NCI-H187 (cell line): ENCODE data around the gene POR.
"Not testable (repeated sequence)": the region's sequence is repeated elsewhere in the genome, so short reads cannot be mapped to it uniquely, and the experiment has no call there.

Experiments used
- DNase-seq, 2 experiments: peaks; one replicate each; lab custom pipeline; 2025; lab: John Stamatoyannopoulos, UW

The POR gene

DNA sequence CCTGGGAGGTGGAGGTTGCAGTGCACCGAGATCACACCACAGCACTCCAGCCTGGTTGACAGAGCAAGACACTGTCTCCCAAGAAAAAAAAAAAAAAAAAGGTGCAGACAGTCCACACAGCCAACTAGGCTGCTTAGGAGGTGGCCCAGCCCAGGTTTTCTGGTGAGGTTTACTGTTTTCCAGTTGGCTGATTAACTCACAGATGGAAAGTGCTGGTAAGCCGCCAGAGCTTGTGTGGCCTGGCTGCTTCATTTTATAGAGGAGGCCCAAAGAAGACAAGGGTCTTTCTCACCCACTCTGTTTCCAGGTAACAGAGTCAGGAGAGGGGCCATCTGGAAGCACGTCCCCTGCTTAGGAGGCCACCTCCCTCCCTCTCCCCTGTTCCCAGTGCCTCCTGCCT is 29.9 kb upstream of the POR start:
- DNase-seq = no peak

DNA sequence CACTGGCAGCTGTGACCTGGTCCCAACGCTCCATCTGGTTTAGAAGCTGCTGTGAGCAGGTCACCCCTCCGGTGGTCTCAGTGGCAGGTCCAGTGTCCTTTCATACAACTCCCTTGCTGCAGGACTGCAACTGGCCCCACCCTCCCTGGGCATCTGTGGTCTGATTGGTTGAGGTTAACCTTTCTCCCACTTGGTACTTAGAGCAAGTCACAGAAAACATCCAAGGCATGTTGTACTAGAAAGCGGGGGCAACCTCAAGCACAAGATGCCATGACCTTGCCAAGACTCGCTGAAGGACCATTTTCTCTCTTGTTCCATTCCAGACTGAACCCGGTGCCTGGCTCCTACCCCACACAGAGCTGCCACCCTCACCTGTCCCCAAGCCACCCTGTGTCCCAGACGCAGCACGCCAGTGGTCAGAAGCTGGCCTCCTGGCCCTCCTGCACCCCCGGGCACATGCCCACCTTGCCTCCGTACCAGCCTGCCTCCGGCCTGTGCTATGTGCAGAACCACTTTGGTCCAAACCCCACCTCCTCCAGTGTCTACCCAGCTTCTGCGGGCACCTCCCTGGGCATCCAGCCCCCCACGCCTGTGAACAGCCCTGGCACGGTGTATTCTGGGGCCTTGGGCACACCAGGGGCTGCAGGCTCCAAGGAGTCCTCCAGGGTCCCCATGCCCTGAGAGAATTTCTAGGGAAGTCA is 27.1 kb upstream of the POR start:
- no peak for DNase-seq

DNA sequence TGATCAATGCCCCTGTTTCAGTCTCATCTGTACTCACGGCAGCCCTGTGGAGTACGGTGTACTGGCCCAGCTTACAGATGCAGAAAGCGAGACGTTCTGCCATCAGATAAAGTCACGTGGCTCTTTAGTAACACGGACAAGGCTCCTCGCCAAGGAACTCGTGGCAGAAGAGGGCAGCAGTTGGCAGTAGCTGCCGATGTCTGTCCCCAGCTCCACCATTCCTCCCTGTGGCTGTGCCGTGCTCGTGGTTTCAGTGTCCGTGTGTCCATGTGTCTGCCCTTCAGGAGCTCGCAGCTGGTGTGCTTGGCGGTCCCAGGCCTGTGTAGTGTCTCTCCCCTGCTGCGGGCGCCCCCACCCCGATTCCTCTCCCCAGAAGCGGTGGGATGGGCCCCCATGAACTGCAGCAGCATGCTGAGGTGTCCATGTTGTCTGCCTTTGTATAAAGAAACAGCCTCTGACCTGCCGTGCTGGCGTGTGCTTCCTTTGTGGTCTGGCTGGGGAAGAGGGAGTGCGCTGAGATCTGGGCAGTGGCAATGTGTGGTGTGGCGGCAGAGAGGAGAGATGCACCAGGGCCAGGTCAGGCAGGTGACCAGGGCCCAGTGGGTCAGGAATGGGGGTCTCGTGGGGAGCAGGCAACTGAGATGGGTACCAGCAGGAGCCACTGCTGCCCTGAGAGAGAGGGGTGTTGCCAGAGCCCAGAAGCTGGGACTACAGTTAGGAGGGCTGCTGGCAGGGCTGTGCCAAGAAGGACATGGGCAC is 26.3 kb upstream of the POR start:
- no peak for DNase-seq

GRCh38 chr7:75889223-75889825 is 25.6 kb upstream of the POR start:
- no peak for DNase-seq

GRCh38 chr7:75889826-75890225 is 25.1 kb upstream of the POR start:
- no peak for DNase-seq

- DNase-seq = not testable (repeated sequence)
Measured at GRCh38 chr7:75891237-75891636, 23.7 kb upstream of the POR start.

DNA sequence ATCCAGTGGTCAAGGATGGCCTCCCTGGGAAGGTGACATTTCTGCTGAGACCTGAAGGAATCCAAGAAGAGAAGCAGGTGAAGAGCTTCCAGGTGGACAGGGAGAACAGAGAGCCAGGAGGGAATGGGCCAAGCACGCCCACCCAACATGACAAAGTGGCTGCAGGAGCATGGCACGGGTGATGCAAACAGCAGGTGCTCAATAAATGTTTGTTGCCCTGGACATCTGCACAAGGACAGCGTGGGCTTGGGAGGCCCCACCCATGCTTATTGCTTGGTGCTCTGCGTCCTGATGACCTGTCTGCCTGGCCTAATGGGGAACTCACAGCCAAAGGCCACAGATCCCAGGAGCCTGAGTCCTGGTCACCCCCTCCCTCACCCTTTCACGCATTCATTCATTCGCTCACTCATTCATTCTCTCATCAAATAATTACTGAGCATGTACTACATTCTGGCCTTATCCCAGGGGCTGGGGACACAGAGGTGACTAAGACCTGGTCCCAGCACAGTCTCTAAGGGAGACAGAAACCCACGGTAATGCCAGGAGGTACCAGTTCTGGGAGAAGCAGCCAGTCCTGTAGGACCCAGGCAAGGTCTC is 23.0 kb upstream of the POR start:
- no peak for DNase-seq

DNA sequence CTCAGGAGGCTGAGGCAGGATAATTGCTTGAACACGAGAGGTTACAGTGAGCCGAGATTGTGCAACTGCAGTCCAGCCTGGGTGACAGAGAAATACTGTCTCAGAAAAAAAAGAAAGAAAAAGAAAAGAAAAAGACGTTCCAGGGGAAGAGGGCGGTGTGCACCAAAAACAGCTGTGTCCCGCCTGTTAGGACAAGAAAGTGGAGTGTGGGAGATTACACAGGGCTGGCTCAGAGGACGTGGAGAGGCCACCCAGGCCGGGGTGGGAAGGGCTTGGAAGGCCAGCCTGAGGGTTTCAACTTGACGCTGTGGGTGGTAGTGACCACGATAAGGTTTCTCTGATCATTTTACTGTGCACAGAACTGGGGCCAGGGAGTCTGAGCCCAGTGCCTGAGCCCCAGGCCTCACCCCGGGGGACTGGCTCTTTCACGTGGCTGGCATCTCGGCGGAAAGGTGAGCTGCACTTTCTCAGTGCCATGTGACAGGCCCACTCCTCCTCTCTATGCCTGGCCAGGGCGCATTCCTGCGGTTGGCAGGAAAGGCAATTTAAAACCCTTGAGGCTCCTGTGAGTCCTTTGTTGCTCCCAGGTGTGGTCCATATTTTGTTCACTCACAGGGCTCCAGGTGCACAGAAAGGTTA is 22.2 kb upstream of the POR start:
- peak; percentile 90 to 95 for DNase-seq

- DNase-seq = no peak
Measured at GRCh38 chr7:75896803-75897327, 18.1 kb upstream of the POR start.

DNA sequence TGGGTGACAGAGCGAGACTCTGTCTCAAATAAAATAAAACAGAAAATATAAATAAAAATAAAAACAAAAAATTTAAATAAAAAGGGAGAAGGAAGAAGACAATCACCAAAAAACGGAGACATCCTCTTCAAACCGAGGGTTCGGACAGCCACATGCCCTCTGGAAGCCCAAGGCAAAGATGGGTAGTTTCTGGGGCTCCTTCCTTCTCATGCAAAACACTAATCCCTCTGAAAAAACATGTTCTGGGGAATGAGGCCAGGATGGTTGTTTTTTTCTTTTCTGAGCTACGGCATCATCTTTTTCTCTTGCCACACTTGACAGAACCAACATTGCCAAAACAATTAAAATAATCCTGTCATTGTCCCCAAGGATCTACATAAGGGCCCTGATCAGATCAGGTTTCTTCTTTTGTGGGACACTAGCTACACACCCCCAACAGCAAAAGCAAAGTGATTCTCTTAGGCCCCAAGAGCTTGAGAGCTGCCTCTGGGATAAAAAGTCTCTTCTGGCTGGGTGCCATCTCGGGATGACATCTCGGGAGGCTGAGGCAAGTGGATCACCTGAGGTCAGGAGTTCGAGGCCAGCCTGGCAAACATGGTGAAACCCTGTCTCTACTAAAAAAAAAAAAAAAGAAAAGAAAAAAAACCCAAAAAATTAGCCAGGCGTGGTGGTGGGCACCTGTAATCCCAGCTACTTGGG is 14.2 kb upstream of the POR start:
- peak; percentile 22 to 43 for DNase-seq

- DNase-seq = peak; percentile 66 to 69
Measured at GRCh38 chr7:75905785-75906604, 9.0 kb upstream of the POR start.

- DNase-seq = no peak
Measured at GRCh38 chr7:75906991-75907667, 7.8 kb upstream of the POR start.

DNA sequence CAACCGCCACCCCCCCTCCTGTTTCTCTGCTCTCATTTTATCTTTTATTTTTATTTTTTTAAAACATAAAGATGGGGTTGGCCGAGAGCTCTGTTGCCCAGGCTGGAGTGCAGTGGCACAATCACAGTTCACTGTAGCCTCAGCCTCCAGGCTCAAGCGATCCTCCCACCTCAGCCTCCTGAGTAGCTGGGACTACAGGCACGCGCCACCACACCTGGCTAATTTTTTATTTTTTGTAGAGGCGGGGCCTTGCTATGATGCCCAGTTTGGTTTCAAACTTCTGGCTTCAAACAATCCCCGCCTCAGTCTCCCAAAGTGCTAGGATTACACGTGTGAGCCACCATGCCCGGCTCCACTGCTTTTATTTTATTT is 7.3 kb upstream of the POR start:
- not testable (repeated sequence) for DNase-seq

DNA sequence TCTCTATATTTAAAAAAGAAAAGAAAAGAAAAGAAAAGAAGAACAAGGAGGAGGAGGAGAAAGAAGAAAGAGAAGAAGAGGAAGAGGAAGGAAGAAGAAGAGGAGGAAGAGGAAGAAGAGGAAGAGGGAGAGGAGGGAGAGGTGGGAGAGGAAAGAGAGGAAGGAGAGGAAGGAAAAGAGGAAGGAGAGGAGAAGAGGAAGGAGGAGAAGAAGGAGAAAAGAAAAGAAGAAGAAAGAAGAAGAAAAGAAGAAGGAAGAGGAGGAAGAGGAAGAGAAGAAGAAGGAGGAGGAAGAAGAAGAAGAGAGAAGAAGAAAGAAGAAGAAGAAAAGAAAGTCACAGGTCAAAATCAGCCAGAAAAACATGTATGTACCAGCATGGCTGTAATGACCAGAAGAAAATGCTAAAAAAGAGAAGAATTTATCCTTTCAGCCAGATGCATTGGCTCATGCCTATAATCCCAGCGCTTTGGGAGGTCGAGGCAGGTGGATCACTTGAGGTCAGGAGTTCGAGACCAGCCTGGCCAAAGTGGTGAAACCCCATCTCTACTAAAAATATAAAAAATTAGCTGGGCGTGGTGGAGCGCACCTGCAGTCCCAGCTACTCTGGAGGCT is 5.3 kb upstream of the POR start:
- no peak for DNase-seq

DNA sequence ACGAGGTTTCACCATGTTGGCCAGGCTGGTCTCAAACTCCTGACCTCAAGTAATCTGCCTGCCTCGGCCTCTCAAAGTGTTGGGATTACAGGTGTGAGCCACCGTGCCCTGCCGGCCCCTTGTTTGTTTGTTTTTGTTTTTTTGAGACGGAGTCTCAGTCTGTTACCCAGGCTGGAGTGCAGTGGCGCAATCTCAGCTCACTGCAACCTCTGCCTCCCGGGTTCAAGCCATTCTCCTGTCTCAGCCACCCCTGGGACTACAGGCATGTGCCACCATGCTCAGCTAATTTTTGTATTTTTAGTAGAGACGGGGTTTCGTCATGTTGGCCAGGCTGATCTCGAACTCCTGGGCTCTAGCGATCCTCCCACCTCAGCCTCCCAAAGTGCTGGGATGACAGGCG is 3.8 kb upstream of the POR start:
- not testable (repeated sequence) for DNase-seq

- no peak for DNase-seq
Measured at GRCh38 chr7:75913437-75913836, 1.5 kb upstream of the POR start.

DNA sequence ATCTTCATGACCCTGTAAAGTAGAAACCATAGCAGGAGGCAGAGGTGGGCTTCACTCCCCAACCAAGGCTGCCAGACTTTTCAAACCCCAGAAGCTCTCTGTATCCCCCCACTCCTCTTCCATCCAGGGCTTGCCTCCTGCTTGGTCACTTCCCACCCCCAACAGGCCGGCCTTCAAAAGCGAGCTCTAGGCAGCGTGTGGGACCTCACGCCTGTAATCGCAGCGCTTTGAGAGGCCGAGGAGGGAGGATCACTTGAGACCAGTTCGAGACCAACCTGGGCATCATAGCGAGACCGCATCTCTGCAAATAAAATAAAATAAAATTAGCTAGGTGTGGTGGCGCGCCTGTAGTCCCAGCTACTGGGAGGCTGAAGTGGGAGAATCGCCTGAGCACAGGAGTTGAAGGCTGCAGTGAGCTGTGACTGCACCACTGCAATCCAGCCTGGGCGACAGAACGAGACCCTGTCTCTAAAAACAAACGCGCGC is 743 bp upstream of the POR start:
- DNase-seq = no peak

DNA sequence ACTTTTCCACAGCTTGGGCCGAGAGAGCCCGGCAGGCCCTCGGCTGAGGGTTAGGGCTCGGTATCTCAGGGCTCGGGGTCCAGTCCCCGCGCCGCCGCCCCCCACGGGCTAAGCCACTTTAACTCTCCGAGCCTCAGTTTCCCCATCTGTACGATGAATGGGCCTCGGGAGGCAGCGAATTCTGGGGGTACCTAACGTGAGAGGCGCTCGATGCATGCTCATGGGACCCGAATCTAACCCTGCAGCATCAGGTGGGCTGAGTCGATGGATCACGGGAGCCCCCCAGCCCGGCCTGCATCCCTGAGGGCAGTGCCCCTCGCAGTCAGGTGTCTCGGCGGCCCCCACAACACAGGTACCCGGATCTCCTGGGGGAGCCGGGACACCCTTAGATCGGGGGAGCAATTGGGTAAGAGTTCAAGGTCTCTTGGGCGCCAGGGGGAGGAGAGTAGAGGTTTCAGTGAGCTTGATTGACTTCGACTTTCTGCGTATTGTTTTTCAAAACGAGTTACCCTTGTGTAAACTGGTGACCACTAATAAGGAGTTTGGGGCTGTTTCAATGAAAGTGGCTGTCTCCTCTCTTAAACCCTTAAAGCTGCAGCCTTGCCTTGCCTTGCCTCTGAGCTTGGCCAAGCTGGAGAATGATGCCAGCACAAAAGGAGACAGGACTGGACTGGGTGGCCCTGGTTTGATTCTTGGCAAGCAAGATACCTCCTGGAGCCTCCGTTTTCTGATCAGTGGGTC is 631 bp downstream of the POR start:
- DNase-seq = no peak

- DNase-seq = no peak
Measured at GRCh38 chr7:75916259-75916658, 1.3 kb downstream of the POR start.
